ENCODE measurements around the gene IGF1R. TPM values are rescaled to one million over a fixed set of nuclear protein-coding genes. Genes with fewer than 3 reads are reported as not detected.
A peak's percentile ranks its signal among the peaks of the same experiment; 100 is the strongest.

IGF1R gene
- total RNA-seq, 1 donor from 2014 or later = 65.3 TPM

DNA sequence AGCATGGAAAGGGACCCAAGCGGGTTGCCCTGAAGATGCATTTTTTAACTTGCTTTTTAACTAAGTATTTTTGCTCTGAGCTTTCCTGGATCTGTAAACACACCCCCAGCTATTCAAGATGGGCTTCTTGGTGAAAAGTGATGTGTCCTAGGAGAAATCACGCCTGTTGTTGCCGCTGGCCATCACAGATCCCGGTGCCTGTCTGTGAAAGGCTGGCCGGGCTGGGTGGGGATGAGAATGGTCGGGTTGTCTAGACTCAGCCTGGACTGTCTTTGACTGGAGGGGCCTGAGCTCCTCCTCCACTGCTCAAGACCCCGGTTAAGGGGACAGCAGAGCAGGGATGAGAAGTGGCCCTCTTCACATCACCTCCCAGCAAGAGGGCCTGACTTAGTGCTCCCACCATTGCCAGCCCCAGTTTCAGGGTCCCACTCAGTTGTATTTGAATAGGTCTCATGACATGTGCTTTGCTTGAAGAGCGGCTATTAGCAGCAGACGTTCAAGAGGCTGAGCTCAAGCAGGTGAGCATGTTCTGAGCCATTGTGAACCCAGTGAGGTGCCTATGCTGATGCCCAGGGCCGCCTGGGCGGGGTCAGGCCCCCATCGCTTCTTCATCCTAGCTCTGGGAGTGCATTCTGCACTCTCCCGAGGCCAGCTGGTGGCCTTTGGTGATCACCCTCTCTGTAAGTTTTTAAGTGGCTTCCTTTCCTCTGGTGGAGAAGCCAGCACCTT, 79.9 kb downstream of the IGF1R start:
- no peak for DNase-seq

- DNase-seq = no peak
These were observed 80.4 kb downstream of the IGF1R start for GRCh38 chr15:98728811-98729160.

DNA sequence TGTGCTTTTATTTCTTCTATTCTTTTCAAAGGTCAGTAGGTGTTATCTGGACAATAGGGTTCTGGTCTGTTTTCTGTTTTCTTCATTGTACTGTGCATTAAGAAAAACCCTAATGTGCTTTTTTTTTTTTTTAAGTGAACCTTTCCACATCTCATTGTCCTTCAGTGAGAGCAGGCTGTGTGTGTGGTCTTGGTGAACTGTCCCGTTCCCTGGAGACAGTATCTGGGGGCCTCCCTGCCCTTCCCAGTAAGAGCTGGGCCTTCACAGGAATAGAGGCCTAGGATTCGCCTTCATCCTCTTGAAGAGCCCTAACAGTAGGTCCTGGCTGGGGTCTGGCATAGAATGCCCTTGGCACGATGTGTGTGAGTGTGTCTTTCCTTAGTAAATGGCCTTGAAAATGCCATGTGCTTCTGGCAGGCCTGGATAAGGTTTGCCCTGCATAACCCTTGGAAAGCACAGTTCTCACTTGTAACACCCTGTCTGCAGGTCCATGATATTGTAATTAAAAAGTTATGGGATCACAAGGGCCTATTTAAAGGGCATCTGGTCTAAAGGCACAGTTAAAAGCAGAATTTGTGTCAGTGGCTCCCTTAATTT, 81.2 kb downstream of the IGF1R start:
- peak; percentile 15 for DNase-seq

DNA sequence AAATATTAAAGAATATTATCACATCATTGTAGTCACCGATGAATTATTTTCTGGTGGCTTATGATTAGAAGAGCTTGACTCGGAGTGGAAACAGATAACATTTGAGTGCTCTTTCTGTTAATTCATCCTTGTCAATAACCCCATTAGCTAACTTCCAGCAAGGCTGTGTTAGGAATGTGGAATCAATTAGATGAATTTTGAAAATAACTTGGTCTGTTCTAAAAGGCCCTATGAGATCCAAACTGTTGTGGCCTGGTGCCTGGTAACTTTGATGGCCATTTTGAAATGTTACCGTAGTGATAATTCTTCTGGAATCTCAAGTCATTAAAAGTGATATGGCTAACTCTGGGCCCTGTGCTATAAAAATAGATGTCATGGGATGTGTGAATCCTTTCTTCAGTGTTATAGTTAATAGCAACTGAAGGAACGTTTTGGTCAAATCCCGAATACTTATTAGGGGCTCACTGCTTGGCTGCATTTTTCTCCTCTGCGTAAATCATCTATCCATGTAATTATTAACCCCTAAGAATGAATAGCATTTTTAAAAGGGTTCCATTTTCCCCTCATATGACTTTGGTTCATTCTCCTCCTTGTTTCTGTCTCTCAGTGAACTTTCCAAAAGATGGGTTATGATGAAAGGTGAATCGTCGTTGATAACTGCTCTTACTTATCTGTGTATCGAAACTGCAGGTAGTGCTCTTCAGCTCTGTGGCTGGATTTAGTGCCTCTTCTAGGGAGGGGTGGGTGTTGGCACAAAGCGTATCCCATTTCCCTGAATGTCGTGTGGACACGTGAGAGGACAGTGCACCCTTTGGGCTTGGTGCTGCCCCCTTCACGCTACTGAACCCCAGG, 82.7 kb downstream of the IGF1R start:
- DNase-seq = no peak

DNA sequence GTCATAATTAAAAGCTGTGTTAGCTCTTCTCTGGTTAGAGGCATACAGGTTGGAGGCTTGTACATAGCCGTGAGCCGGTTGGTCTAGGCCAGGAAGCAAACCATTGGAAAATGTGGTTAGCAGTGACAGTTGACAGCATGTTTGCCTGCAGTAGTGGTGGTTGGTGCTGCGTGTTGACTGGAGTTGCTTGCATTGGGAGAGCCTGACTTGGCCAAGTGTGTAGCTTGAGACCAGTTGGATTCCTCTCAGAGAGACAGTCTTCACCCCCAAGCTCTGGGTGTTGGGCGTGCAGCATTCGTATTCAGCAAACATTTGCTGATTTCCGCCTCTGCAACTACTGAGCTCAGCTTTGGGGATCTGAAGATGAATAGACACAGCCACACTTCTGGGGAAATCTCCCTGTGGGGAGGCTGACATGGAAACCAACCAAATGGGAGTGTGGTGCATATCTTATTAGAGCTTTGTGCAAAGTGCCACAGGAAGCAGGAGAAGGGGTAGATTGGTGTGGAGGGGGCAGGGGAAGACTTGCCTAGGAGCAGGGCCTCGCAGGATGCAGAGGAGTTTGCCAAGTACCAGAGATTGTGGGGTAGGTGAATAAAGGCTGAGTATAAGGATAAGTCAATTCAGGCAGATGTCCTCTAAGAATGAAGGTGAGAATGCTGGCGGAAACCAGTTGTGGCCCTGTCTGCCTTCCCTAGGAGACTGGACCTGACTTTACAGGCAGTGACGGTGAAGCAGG, 83.5 kb downstream of the IGF1R start:
- DNase-seq = no peak

DNA sequence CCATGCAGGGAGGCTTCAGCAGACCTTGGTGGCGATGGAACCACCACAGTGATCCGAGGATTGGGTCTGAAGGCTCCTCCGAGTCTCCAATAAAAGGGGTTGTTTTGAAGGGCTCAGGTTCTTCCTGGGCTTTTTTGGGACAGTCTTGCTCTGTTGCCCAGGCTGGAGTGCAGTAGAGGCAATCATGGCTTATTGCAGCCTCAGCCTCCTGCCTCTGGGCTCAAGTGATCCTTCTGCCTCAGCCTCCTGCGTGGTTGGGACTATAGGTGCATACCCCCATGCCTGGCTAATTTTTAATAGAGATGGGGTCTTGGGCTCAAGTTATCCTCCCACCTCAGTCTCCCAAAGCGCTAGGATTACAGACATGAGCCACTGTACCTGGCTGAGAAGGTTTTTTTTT, 84.8 kb downstream of the IGF1R start:
- DNase-seq = no peak

- DNase-seq = no peak
These were observed 86.3 kb downstream of the IGF1R start for GRCh38 chr15:98734466-98735199.

DNA sequence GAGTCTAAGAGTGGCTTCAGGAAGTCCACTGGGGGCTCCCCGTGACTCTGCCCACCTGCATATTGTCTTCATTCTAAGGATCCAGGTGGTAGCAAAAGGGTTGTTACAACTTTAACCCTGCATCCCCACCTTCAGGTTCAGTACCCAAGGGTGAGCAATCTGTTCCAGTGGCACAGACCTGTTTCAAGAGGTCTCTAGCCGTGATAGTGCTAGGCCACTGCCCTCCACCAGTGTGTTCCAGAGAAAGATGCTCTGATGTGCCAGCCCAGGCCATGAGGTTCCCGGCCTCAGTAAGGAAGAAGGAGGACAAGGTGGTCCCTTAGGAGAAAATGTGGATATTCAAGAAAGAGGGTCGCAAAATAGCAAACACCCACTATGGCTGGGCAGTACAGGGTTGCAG, 87.0 kb downstream of the IGF1R start:
- DNase-seq = no peak

- DNase-seq = no peak
These were observed 87.7 kb downstream of the IGF1R start for GRCh38 chr15:98735895-98736617.

DNA sequence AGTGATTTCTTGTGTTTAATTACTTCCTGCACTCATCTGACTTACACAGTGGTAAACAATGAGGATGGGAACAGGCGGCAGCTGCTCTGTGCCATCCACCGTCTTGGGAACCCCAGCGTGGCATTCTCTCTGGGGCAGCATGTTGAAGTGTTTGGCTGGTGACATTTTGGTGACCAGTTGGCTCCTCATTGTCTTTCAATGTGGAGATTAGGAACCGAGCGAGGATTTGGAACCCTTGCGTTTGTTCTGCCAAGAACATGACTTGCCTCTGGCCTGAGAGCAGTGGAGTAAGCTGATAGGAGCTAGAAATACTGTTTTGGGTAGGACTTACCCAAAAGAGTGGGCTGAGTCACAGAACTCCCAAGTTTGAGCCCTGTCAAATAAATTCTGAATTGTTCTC, 88.8 kb downstream of the IGF1R start:
- no peak for DNase-seq

DNA sequence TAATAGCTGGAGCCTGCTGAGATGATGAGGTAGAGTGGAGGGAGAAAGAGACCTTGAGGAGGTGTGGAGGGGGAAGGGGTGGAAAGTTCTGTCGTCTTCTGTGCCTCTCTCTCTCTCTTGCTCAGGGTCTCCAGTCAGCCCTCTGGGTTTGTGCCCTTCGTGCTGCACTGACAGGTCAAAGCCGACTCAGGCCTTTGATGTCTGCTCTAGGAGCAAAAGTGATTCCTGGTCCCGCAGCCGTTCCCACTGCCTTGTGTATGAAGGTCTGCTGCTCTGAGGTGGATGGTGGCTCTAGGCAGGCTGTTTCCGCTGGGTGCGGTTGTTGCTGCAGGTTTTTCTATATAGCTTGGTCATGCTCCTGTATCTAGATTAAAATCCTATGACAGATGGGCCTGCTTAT, 89.4 kb downstream of the IGF1R start:
- DNase-seq = no peak

DNA sequence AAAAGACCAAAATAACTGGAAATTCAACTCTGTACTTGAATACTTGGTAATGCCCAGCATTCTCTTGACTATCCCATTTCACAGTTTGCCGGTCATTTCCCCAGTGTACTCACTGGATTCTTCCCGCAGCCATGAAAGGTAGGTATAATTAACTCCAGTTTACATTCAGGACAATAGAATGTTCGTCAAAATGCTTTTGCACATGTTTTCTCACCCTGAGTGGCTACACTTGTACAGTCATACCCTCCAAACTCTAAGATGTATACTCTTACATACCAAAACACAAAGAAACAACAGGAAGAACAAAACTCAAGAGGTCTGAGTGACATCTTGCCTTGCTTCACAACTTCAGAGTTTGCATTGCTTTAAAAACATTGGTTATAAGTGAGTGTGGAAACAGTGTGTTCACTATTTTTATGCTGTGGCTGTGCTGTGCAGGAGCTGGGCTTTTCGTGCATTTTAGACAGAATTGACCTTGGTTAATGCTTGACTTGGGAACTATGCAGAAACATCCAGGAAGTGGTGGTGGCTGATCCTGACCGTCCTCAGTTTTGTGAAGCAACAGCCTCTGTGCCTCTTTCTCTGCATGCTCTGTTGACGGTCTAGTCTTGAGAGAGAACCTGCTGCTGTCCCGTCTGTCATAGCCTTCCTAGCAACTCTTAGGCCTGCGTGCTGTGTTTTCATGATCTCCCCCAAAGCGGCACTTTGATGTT, 90.5 kb downstream of the IGF1R start:
- DNase-seq = no peak

DNA sequence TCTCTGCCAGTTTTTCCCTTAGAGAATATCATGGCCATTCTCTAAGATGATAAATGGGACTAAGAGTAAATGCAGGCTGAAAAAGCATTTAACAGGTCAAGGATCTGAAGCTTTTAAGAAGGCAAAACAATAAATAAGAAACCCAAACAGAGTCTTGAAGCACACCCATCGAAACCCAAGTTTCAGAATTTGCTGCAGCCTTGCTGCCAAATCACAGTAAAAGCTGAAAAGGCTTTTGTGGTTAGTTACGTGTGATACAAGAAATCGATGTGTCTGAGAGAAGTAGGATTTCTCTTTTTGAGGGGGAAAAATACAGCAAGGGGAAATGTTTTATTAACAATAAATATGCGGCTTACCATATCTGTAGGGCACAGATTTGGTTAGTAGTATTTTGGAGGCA, 92.0 kb downstream of the IGF1R start:
- no peak for DNase-seq

- DNase-seq = no peak
These were observed 92.6 kb downstream of the IGF1R start for GRCh38 chr15:98740963-98741362.

DNA sequence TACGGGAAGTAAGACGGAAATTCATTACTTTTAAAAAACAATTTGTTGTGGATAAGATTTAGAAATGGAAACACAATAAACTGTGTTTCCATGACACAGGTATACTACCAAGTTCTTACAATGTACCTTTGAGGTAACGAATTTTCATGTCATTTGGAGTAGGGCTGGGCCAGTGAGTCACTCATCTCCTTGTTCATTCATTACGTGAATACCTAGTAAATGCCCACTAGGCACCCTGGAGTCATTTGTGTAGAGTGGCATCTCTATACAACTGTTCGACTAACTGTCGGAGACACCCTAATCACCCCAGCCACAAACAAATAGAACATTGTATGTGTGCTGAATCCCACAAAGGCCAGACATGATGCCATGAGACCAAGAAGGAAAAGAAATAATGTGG, 94.8 kb downstream of the IGF1R start:
- no peak for DNase-seq

GRCh38 chr15:98744506-98744905, 96.2 kb downstream of the IGF1R start:
- DNase-seq = no peak

DNA sequence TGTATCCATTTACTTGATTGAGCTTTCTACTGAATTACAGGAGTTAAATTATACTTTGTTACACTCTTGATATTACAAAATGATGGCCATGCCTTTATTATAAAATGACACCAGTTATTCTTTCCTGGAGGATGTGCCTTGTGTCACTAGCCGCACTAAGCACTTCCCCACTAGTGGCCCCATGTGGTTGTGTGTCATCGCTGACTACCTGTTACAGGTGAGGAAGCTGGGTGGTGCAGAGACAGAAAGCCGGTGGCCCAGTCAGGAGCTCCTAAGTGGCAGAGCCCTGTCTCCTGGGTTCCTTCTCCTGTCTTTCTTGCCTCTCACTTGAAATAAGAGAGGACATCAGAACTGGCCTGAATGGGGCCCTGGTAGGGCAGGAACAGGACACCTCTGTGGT, 96.8 kb downstream of the IGF1R start:
- no peak for DNase-seq

- DNase-seq = no peak
These were observed 97.5 kb downstream of the IGF1R start for GRCh38 chr15:98745650-98746374.

DNA sequence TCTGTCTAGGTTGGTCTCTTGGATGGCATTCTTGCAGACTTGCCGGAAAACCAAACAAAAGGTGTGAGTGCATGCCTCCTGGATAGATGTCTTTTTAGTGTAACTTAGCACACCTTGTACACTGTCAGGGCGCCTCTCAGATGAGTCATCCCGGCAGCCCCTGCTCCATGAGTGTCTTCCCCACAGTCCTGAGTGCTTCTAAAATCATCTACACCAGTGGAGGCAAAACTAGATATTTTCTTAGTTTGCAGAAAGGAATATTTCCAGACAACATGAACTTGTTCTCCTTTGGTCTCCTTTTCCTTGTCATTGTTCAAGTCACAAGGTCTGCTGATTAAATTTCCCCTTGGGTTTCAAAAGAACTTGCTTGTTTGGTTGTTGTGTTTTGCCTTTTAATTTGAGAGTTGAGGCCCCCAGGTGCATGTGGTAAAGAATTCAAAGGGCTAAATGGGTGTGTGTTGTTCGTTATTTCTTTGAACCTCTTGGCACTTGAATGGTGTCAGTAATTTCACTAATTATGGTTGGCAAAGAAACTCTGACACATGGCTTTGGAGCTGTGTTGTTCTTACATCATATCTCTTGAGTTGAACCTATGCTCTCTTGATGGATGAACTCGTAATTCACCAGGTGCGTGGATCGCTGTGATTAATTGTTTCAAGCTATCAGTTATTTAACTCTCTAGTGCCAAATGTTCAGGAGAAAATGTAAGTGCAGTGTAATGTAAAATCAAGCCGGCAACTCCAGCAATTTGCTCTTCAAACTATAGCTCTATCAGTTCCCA, 98.2 kb downstream of the IGF1R start:
- DNase-seq = no peak

DNA sequence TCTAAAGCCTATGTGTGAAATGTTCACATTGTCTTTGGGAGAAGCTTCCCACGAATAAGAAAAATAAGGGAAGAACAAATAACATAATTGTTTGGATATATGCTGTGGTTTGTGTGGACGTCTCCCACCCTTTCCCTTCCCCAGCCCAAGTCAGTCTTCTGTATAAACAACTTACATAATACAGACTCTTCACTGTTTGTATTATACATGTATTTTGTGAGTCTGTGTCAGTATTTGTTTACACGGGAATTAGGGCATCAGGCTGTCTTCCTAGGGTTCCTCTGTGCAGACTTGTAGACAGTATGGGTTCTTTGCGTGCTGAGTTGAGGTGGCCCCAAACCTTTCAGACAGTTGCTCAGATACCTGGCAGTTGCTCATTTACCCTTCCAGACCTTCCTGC, 103.4 kb downstream of the IGF1R start:
- no peak for DNase-seq
